Measurements from ENCODE around the gene ASB2. TPM values are rescaled to one million over a fixed set of nuclear protein-coding genes. Genes with fewer than 3 reads are reported as not detected.

ASB2 gene
- total and polyA plus RNA-seq, 2 of the 8 experiments (the other 6 are each of a cell fraction or from before 2014, with no cell fraction given): 1.0 to 2.1 TPM

DNA sequence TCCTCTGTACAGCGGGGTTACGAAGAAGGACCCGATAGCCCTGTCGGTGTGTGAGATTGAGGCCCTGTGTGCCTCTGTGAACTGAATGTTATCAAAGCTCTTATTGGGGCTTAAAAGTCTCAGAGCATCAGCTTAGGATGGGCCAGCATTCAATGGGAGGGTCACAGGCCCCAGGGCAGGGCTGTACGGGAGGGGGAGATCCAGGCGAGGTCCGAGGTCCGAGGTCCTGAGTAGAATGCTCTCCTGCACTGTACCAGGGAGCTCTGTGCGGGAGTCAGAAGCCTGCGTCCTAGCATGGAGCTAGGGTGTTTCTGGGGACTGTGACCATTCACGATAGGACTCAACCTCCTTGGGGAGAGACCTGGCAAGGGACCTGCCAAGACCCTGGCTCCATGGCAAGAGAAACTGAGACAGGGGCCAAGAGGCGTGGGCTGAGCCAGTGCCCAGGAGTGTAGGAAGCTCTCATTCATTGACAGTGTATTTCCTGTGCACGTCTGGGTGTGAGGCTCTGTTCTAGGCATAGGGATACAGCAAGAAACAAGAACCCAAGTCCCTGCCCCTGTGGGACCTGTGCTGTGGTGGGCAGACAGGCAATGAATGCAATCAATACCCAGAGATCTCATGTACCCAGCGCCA is 61.2 kb downstream of the ASB2 start (continued):
- TF ChIP-seq, protein P1, sequence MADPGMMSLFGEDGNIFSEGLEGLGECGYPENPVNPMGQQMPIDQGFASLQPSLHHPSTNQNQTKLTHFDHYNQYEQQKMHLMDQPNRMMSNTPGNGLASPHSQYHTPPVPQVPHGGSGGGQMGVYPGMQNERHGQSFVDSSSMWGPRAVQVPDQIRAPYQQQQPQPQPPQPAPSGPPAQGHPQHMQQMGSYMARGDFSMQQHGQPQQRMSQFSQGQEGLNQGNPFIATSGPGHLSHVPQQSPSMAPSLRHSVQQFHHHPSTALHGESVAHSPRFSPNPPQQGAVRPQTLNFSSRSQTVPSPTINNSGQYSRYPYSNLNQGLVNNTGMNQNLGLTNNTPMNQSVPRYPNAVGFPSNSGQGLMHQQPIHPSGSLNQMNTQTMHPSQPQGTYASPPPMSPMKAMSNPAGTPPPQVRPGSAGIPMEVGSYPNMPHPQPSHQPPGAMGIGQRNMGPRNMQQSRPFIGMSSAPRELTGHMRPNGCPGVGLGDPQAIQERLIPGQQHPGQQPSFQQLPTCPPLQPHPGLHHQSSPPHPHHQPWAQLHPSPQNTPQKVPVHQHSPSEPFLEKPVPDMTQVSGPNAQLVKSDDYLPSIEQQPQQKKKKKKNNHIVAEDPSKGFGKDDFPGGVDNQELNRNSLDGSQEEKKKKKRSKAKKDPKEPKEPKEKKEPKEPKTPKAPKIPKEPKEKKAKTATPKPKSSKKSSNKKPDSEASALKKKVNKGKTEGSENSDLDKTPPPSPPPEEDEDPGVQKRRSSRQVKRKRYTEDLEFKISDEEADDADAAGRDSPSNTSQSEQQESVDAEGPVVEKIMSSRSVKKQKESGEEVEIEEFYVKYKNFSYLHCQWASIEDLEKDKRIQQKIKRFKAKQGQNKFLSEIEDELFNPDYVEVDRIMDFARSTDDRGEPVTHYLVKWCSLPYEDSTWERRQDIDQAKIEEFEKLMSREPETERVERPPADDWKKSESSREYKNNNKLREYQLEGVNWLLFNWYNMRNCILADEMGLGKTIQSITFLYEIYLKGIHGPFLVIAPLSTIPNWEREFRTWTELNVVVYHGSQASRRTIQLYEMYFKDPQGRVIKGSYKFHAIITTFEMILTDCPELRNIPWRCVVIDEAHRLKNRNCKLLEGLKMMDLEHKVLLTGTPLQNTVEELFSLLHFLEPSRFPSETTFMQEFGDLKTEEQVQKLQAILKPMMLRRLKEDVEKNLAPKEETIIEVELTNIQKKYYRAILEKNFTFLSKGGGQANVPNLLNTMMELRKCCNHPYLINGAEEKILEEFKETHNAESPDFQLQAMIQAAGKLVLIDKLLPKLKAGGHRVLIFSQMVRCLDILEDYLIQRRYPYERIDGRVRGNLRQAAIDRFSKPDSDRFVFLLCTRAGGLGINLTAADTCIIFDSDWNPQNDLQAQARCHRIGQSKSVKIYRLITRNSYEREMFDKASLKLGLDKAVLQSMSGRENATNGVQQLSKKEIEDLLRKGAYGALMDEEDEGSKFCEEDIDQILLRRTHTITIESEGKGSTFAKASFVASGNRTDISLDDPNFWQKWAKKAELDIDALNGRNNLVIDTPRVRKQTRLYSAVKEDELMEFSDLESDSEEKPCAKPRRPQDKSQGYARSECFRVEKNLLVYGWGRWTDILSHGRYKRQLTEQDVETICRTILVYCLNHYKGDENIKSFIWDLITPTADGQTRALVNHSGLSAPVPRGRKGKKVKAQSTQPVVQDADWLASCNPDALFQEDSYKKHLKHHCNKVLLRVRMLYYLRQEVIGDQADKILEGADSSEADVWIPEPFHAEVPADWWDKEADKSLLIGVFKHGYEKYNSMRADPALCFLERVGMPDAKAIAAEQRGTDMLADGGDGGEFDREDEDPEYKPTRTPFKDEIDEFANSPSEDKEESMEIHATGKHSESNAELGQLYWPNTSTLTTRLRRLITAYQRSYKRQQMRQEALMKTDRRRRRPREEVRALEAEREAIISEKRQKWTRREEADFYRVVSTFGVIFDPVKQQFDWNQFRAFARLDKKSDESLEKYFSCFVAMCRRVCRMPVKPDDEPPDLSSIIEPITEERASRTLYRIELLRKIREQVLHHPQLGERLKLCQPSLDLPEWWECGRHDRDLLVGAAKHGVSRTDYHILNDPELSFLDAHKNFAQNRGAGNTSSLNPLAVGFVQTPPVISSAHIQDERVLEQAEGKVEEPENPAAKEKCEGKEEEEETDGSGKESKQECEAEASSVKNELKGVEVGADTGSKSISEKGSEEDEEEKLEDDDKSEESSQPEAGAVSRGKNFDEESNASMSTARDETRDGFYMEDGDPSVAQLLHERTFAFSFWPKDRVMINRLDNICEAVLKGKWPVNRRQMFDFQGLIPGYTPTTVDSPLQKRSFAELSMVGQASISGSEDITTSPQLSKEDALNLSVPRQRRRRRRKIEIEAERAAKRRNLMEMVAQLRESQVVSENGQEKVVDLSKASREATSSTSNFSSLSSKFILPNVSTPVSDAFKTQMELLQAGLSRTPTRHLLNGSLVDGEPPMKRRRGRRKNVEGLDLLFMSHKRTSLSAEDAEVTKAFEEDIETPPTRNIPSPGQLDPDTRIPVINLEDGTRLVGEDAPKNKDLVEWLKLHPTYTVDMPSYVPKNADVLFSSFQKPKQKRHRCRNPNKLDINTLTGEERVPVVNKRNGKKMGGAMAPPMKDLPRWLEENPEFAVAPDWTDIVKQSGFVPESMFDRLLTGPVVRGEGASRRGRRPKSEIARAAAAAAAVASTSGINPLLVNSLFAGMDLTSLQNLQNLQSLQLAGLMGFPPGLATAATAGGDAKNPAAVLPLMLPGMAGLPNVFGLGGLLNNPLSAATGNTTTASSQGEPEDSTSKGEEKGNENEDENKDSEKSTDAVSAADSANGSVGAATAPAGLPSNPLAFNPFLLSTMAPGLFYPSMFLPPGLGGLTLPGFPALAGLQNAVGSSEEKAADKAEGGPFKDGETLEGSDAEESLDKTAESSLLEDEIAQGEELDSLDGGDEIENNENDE (IDR thresholded peaks at IDR 0.05; ENCODE audit: insufficient replicate concordance, low read length): no peak
- TF ChIP-seq GABPA (IDR thresholded peaks at IDR 0.05; ENCODE audit: borderline replicate concordance, insufficient read depth, low read length): no peak
- no peak for TF ChIP-seq NANOG (IDR thresholded peaks at IDR 0.05; ENCODE audit: insufficient read depth, low read depth, low read length, poor library complexity, severe bottlenecking)
